ENCODE data around the gene CEP112. TPM values are rescaled to one million over a fixed set of nuclear protein-coding genes. Genes with fewer than 3 reads are reported as not detected.
A peak's percentile ranks its signal among the peaks of the same experiment; 100 is the strongest.

The CEP112 gene
- total and polyA plus RNA-seq, 2 of the 13 experiments (the other 11 are each of a cell fraction or from before 2014, with no cell fraction given): 1.2 to 3.4 TPM

- DNase-seq (ENCODE audit: low spot score): peak; percentile 47
- Histone ChIP-seq H3K4me3 (replicated peaks in 1 of 3; ENCODE audit: insufficient read depth in 1 of 3, low read depth in 2 of 3, low read length in 3 of 3) (peak overlapping the region; percentile 17 to 52 (median 17); a peak in 5 of 6 replicates), H4K20me1 (ENCODE audit: insufficient read depth, low read length) (no peaks in the 10 kb centered on the region), H3K4me1 (ENCODE audit: insufficient read depth, low read length) (peaks cover 13% of the 10 kb centered on the region; the same call in 1 of the 2 replicates), H3K27me3 (ENCODE audit: control insufficient read depth in 1 of 2, insufficient read depth in 2 of 2, low read length in 2 of 2) (no peaks in the 10 kb centered on the region), H3K79me2 (ENCODE audit: insufficient read depth, low read length) (no peaks in the 10 kb centered on the region), H2AFZ (ENCODE audit: low read length) (peak overlapping the region; percentile 57), H3K36me3 (replicated peaks in 1 of 2; ENCODE audit: control insufficient read depth in 1 of 2, insufficient read depth in 2 of 2, low read length in 2 of 2) (no peaks in the 10 kb centered on the region; a peak in 1 of 5 replicates), H3K27ac (ENCODE audit: extremely low read length, insufficient read depth, low read length) (no peak overlapping the region), H3K9ac (ENCODE audit: insufficient read depth, low read depth, low read length) (peak overlapping the region; percentile 40), H3K4me2 (ENCODE audit: low read depth, low read length) (peak overlapping the region; percentile 68), H3K9me3 (ENCODE audit: low read length) (no peaks in the 10 kb centered on the region)
- WGBS (ENCODE audit: low lambda C conversion rate): 46% methylated on average over 11 of the region's 11 CpGs
- ATAC-seq: peak; percentile 90
- intact Hi-C loops (cut with micrococcal nuclease; ENCODE audit: unreplicated experiment) (loop anchor here (1.0 to 10.0 kb wide), 2 partner anchors 235 to 399 kb away; no protein-coding TSS in a partner anchor), in situ Hi-C loops (cut with HindIII; ENCODE audit: extremely low pct_ligation_motif_present, low pct_unique_long_range_greater_than_20kb) (no loop called here)
- FAIRE-seq: peak; percentile 4
- ChIA-PET POLR2A (interaction anchor here (0.7 to 1.0 kb wide), 2 partner anchors 13 to 397 kb away, joined by 3 to 4 read pairs; no protein-coding TSS in a partner anchor), CTCF (ENCODE audit: low intra/inter-chr PET ratio, low total read pairs) (no interaction called here)
- BruUV-seq (replicated peaks): no TSS peak
- TF ChIP-seq NFKBIZ (CRISPR knock-in tag; IDR thresholded peaks at IDR 0.05) (no peak), ATF4 (CRISPR knock-in tag; IDR thresholded peaks at IDR 0.05) (no peak), ZNF512B (CRISPR knock-in tag; IDR thresholded peaks at IDR 0.05; ENCODE audit: borderline replicate concordance) (0 out of 2 replicates have a peak, but pooled peaks have one; percentile 45), RAD51 (IDR thresholded peaks at IDR 0.05; ENCODE audit: borderline replicate concordance) (no peak), IRF2 (CRISPR knock-in tag; IDR thresholded peaks at IDR 0.05) (no peak), CTCF (CRISPR knock-in tag; IDR thresholded peaks at IDR 0.05) (peak; percentile 66), MED8 (CRISPR knock-in tag; IDR thresholded peaks at IDR 0.05; ENCODE audit: insufficient replicate concordance) (no peak), ZNF281 (CRISPR knock-in tag; IDR thresholded peaks at IDR 0.05; ENCODE audit: borderline replicate concordance) (peak; percentile 71; the same call in 1 of the 2 replicates), HMG20A (CRISPR knock-in tag; IDR thresholded peaks at IDR 0.05; ENCODE audit: borderline replicate concordance) (no peak), SMC3 (IDR thresholded peaks at IDR 0.05; ENCODE audit: low read length) (peak; percentile 34; the same call in 1 of the 2 replicates), ZUFSP (CRISPR knock-in tag; IDR thresholded peaks at IDR 0.05; ENCODE audit: borderline replicate concordance) (no peak)
Measured at GRCh38 chr17:65953316-65954147, 238.4 kb downstream of the CEP112 start.

All from HepG2 (cell line).